ENCODE data around the gene SUV39H1.
"Not testable (repeated sequence)": the region's sequence is repeated elsewhere in the genome, so short reads cannot be mapped to it uniquely, and the experiment has no call there.

The SUV39H1 gene

DNA sequence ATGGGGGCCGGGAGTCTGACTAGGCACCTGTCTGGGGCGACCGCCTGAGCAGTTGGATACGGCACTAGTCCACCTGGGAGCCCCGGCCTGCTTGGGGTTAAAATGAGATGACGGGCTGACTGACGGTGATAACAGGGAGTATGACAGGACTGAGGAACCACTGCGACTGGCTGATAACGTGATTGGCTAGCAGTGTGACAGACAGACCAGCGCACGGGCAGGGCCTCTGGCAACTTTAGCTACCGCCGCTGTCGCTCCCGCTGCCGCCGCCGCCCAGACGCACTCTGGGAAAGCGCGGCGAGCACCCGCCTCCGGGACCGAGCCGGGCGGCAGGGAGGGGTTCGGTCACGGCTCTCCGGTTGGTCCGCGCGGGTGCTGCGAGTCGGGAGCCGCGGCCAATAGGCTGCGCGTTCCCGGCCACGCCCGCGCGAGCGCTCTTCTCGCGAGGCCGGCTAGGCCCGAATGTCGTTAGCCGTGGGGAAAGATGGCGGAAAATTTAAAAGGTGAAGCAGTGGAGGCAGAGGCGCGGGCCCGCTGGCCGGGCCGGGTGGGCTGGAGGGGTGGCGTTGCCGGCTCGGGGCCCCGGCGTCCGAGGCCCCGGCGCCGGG, at the start of gene SUV39H1:
TSS of gene SUV39H1 (plus strand) at position 434 of the 608 bp plus-strand sequence. CDS start at position 485, 51 bp downstream.
- peak; percentile 96 for DNase-seq (ENCODE audit: low read depth, low spot score)

- peak; percentile 48 for DNase-seq (ENCODE audit: low read depth, low spot score)
Measured at GRCh38 chrX:48648336-48648751, 48.2 kb upstream of the SUV39H1 start.

DNA sequence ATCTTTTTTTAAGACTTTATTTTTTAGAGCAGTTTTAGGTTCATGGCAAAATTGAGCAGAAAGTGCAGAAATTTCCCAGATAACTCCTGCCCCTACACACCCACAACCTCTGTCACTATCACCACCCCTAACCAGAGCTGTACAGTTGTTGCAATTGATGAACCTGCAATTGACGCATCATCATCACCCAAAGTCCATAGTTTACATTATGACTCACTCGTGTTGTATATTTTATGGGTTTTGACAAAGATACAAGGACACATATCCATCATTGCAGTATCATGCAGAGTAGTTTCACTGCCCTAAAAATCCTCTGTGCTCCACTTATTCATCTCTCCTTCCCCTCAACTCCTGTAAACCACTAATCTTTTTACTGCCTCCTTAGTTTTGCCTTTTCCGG, 47.4 kb upstream of the SUV39H1 start:
- DNase-seq (ENCODE audit: low read depth, low spot score): no peak

- DNase-seq (ENCODE audit: low read depth, low spot score): not testable (repeated sequence)
Measured at GRCh38 chrX:48652055-48652579, 44.4 kb upstream of the SUV39H1 start.

GRCh38 chrX:48654746-48655145, 41.8 kb upstream of the SUV39H1 start:
- peak; percentile 47 for DNase-seq (ENCODE audit: low read depth, low spot score)

DNA sequence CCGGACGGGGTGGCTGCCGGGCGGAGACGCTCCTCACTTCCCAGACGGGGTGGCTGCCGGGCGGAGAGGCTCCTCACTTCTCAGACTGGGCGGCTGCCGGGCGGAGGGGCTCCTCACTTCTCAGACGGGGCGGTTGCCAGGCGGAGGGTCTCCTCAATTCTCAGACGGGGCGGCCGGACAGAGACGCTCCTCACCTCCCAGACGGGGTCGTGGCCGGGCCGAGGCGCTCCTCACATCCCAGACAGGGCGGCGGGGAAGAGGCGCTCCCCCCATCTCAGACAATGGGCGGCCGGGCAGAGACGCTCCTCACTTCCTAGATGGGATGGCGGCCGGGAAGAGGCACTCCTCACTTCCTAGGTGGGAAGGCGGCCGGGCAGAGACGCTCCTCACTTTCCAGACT, 36.8 kb upstream of the SUV39H1 start:
- DNase-seq (ENCODE audit: low read depth, low spot score): not testable (repeated sequence)

GRCh38 chrX:48663241-48663640, 33.3 kb upstream of the SUV39H1 start:
- DNase-seq (ENCODE audit: low read depth, low spot score): no peak

GRCh38 chrX:48664156-48664555, 32.4 kb upstream of the SUV39H1 start:
- DNase-seq (ENCODE audit: low read depth, low spot score): no peak

- DNase-seq (ENCODE audit: low read depth, low spot score): no peak
Measured at GRCh38 chrX:48665991-48666390, 30.5 kb upstream of the SUV39H1 start.

- no peak for DNase-seq (ENCODE audit: low read depth, low spot score)
Measured at GRCh38 chrX:48666649-48667048, 29.9 kb upstream of the SUV39H1 start.

- no peak for DNase-seq (ENCODE audit: low read depth, low spot score)
Measured at GRCh38 chrX:48667509-48667908, 29.0 kb upstream of the SUV39H1 start.

DNA sequence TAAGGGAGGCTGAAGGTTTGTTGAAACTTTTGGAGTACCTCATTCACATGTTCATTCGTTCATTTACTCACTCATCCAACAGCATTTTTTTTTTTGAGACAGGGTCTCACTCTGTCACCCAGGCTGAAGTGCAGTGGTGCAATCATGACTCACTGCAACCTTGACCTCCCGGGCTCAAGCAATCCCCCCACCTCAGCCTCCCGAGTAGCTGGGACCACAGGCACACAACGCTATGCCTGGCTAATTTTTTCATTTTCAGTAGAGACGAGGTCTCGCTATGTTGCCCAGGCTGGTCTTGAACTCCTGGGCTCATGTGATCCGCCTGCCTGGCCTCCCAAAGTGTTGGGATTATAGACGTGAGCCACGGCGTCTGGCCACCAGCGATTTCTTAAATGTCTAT, 28.3 kb upstream of the SUV39H1 start:
- not testable (repeated sequence) for DNase-seq (ENCODE audit: low read depth, low spot score)

- DNase-seq (ENCODE audit: low read depth, low spot score): peak; percentile 99
Measured at GRCh38 chrX:48676106-48676892, 20.2 kb upstream of the SUV39H1 start.

- no peak for DNase-seq (ENCODE audit: low read depth, low spot score)
Measured at GRCh38 chrX:48676893-48677270, 19.7 kb upstream of the SUV39H1 start.

GRCh38 chrX:48677516-48677915, 19.0 kb upstream of the SUV39H1 start:
- DNase-seq (ENCODE audit: low read depth, low spot score): peak; percentile 24

DNA sequence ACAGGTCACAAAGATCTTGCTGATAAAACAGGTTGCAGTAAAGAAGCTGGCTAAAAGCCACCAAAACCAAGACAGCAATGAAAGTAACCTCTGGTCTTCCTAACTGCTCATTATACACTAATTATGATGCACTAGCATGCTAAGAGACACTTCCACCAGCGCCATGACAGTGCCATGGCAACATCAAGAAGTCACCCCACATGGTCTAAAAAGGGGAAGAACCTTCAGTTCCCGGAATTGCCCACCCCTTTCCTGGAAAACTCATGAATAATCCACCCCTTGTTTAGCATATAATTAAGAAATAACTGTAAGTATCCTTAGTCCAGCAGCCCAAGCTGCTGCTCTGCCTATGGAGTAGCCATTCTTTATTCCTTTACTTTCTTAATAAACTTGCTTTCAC, 16.1 kb upstream of the SUV39H1 start:
- DNase-seq (ENCODE audit: low read depth, low spot score): not testable (repeated sequence)

- not testable (repeated sequence) for DNase-seq (ENCODE audit: low read depth, low spot score)
Measured at GRCh38 chrX:48680925-48681324, 15.6 kb upstream of the SUV39H1 start.

DNA sequence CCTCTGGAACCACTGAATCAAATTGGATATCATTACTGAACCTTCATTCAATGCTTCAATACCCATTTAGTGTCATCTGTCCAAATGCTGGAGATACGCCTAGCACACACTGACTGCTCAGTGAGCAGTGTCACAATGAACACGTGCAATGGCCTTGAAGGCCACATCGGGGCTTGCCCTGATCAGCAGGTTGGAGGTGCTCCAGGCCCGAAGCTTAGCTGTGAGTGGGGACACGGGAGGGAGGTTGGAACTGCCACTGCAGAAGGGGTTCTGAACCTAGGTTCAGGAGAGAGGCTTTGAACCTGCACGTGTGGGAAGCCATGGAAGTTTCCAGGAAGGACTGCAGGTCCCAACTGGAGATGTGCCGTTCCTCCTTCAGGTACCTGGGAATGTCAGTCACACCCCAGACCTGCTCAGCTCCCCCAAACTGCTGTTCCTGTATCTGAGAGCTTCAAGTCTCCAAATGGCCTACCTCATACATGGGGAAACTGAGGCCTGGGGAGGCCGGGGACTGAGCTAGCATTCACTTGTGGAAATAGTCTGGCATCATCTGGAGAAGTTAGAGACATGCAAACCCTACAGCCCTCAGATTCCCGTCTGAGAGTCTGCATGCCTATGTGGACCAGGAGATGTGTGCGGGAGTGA, 14.9 kb upstream of the SUV39H1 start:
- no peak for DNase-seq (ENCODE audit: low read depth, low spot score)

DNA sequence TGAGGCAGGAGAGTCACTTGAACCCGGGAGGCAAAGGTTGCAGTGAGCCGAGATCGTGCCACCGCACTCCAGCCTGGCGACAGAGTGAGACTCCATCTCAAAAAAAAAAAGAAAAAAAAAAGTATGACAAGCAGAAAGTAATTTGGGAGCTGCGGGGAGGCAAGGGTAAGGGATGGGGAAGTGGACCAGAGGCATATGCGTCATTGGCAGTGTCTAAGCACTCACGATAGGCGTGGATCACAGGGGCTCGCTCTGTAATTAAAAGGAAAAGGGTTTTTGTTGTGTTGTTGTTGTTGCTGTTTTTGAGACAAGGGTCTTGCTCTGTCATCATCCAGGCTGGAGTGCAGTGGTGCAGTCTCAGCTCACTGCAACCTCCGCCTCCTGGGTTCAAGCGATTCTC, 13.7 kb upstream of the SUV39H1 start:
- not testable (repeated sequence) for DNase-seq (ENCODE audit: low read depth, low spot score)

DNA sequence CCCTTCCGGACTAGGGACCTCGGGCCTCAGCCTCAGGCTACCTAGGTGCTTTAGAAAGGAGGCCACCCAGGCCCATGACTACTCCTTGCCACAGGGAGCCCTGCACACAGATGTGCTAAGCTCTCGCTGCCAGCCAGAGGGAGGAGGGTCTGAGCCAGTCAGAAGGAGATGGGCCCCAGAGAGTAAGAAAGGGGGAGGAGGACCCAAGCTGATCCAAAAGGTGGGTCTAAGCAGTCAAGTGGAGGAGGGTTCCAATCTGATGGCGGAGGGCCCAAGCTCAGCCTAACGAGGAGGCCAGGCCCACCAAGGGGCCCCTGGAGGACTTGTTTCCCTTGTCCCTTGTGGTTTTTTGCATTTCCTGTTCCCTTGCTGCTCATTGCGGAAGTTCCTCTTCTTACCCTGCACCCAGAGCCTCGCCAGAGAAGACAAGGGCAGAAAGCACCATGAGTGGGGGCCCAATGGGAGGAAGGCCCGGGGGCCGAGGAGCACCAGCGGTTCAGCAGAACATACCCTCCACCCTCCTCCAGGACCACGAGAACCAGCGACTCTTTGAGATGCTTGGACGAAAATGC, 13.0 kb upstream of the SUV39H1 start, which contains the start of gene WAS:
TSS of gene WAS (plus strand) at position 389 of the 572 bp plus-strand sequence. CDS start at position 444, 55 bp downstream.
- no peak for DNase-seq (ENCODE audit: low read depth, low spot score)

DNA sequence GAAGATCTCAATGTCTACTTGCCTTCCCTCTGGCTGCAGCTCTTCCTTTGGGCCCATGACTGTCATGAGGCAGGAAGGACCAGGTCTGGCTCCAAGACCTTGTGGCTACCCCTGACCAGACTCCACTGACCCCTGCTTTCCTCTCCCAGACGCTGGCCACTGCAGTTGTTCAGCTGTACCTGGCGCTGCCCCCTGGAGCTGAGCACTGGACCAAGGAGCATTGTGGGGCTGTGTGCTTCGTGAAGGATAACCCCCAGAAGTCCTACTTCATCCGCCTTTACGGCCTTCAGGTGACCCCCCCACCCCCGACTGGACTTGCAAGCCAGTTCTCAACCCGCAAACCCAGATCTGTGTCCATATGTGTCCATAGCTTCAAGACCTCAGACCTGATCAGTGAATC, 12.4 kb upstream of the SUV39H1 start:
- no peak for DNase-seq (ENCODE audit: low read depth, low spot score)

DNA sequence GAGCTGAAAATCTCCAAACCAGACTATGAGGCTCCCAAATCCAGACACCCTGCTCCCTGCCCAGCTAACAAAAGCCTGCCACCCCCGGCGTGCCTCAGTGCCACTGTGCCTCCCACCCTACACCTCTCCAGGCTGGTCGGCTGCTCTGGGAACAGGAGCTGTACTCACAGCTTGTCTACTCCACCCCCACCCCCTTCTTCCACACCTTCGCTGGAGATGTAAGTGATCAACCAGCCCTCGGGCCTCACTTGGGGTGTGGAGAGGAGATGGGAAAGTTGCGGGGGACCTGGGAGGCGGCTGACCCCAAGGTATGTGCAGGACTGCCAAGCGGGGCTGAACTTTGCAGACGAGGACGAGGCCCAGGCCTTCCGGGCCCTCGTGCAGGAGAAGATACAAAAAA, 11.1 kb upstream of the SUV39H1 start:
- no peak for DNase-seq (ENCODE audit: low read depth, low spot score)

Measured in ELF-1 (cell line).